Esophagus muscularis mucosa (tissue), 3 donors: ENCODE data around the gene ASTN2.

Source experiments
- POLR2A ChIP-seq: fragments of 450-650 bp; IDR thresholded peaks from one replicate; pipeline ENCODE4 v1.6.1; 2017; ENCODE audit warnings: antibody characterized with exemption, moderate library complexity, mild to moderate bottlenecking, low read depth
- POLR2AphosphoS5 ChIP-seq, 2 donors: sonication (generic); formaldehyde crosslinking; IDR thresholded peaks; one replicate each; pipeline ENCODE4 v1.6.1; 2017; ENCODE audit warnings: antibody characterized with exemption in 2 of 2
- TF ChIP-seq, protein P1 (sequence below), 3 experiments: fragments of 200-600 bp in 2 of 3; fragments of 450-650 bp in 1 of 3; sonication (generic) in 2 of 3; IDR thresholded peaks; one replicate each; pipeline ENCODE4 v1.5.1; 2017 to 2019; ENCODE audit warnings: antibody characterized with exemption in 3 of 3, mild to moderate bottlenecking in 2 of 3, moderate library complexity in 1 of 3

DNA sequence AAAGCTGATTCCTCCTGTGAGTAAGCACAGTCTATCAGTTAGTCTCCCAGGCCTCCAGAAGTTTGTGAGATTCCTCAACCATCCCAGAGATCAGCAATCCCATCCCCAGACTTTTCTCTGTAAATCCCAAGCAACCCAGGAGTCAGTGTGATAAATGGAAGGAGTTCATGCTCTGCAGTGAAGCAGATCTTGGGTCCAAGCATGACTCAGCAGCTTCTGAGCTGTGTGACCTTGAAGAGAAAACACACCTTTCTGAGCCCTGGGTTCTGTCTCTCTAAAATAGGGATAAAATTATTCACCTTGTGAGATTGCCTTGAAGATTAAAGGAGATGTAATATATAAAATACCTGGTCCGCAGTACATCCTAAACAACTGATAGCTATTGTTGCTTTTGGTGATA lies 318.7 kb downstream of the ASTN2 start:
- no peak for TF ChIP-seq POLR2A
- TF ChIP-seq, protein P1, sequence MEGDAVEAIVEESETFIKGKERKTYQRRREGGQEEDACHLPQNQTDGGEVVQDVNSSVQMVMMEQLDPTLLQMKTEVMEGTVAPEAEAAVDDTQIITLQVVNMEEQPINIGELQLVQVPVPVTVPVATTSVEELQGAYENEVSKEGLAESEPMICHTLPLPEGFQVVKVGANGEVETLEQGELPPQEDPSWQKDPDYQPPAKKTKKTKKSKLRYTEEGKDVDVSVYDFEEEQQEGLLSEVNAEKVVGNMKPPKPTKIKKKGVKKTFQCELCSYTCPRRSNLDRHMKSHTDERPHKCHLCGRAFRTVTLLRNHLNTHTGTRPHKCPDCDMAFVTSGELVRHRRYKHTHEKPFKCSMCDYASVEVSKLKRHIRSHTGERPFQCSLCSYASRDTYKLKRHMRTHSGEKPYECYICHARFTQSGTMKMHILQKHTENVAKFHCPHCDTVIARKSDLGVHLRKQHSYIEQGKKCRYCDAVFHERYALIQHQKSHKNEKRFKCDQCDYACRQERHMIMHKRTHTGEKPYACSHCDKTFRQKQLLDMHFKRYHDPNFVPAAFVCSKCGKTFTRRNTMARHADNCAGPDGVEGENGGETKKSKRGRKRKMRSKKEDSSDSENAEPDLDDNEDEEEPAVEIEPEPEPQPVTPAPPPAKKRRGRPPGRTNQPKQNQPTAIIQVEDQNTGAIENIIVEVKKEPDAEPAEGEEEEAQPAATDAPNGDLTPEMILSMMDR (IDR thresholded peaks at IDR 0.05), result no peak
- no peak for TF ChIP-seq POLR2AphosphoS5 (IDR thresholded peaks at IDR 0.05)
